PC-3 (cell line): ENCODE measurements around the gene EVC. TPM values are rescaled to one million over a fixed set of nuclear protein-coding genes. Genes with fewer than 3 reads are reported as not detected.

Source experiments
- ATAC-seq: fragments of 200-7000 bp; cut with Tn5 transposase; 2 replicates; pipeline ENCODE4 v1.9.1; 2020; ENCODE audit warnings: mild to moderate bottlenecking, moderate library complexity
- BruUV-seq: library from RNA; stranded (reverse); fragments of 400-500 nt; replicated peaks from 2 replicates; lab custom pipeline; 2021; lab: Mats Ljungman, UMichigan
- CTCF ChIA-PET: fragments of 300-600 bp; sonication (Branson Sonifier 250); formaldehyde crosslinking; loops from one replicate; lab custom pipeline; 2022; ENCODE audit warnings: antibody characterized with exemption; lab: Charles Lee
- POLR2A ChIA-PET: fragments of 300-600 bp; sonication (Branson Sonifier 250); formaldehyde crosslinking; loops from one replicate; lab custom pipeline; 2022; ENCODE audit warnings: antibody characterized with exemption; ENCODE audit not compliant: unreplicated experiment; lab: Charles Lee
- DNase-seq: peaks from one replicate; pipeline ENCODE4 v3.0.0-alpha.2; 2015
- H2AFZ ChIP-seq: fragments of 300-600 bp; sonication (generic); 2 replicates; pipeline ENCODE4 v1.6.0; 2016; ENCODE audit warnings: antibody characterized with exemption, low read length
- H3F3A ChIP-seq: fragments of 300-600 bp; sonication (generic); one replicate; pipeline ENCODE4 v1.6.0; 2017; ENCODE audit warnings: antibody characterized with exemption, low read length, control low read depth, mild to moderate bottlenecking; ENCODE audit not compliant: unreplicated experiment
- H3K27ac ChIP-seq: fragments of 300-600 bp; sonication (generic); 2 replicates; pipeline ENCODE4 v1.5.1; 2016; ENCODE audit warnings: mild to moderate bottlenecking, low read length
- H3K27me3 ChIP-seq: fragments of 300-600 bp; sonication (generic); 2 replicates; pipeline ENCODE4 v1.6.1; 2016; ENCODE audit warnings: low read length, mixed read lengths
- H3K36me3 ChIP-seq: fragments of 300-600 bp; sonication (generic); 2 replicates; pipeline ENCODE4 v1.6.1; 2016; ENCODE audit warnings: low read depth, mixed run types, low read length, mixed read lengths
- H3K4me1 ChIP-seq: fragments of 300-600 bp; sonication (generic); 2 replicates; pipeline ENCODE4 v1.5.1; 2016; ENCODE audit warnings: low read length; ENCODE audit not compliant: insufficient read depth
- H3K4me2 ChIP-seq: fragments of 300-600 bp; sonication (generic); 2 replicates; pipeline ENCODE4 v1.6.0; 2016; ENCODE audit warnings: low read length
- H3K4me3 ChIP-seq: fragments of 300-600 bp; sonication (generic); 2 replicates; pipeline ENCODE4 v1.5.1; 2016; ENCODE audit warnings: mild to moderate bottlenecking, low read length, mixed read lengths
- H3K79me2 ChIP-seq: fragments of 300-600 bp; sonication (generic); 2 replicates; pipeline ENCODE4 v1.6.1; 2017; ENCODE audit warnings: low read length, mixed read lengths
- H3K9ac ChIP-seq: fragments of 300-600 bp; sonication (generic); 2 replicates; pipeline ENCODE4 v1.6.0; 2016; ENCODE audit warnings: mild to moderate bottlenecking, low read length
- H3K9me2 ChIP-seq: fragments of 300-600 bp; sonication (generic); replicated peaks from 2 replicates; pipeline ENCODE4 v1.6.1; 2016; ENCODE audit warnings: mixed run types, low read length, mixed read lengths
- H3K9me3 ChIP-seq: fragments of 300-600 bp; sonication (generic); 2 replicates; pipeline ENCODE4 v1.6.1; 2016; ENCODE audit warnings: low read length, mixed read lengths
- H4K20me1 ChIP-seq: fragments of 300-600 bp; sonication (generic); 2 replicates; pipeline ENCODE4 v1.6.1; 2016; ENCODE audit warnings: low read length, mixed read lengths
- EZH2 ChIP-seq: fragments of 300-600 bp; sonication (generic); IDR thresholded peaks from one replicate; pipeline ENCODE4 v1.6.1; 2017; ENCODE audit warnings: antibody characterized with exemption, mild to moderate bottlenecking, low read length; ENCODE audit not compliant: unreplicated experiment
- EZH2phosphoT487 ChIP-seq: fragments of 300-600 bp; sonication (generic); IDR thresholded peaks from 2 replicates; pipeline ENCODE4 v1.6.1; 2018; ENCODE audit warnings: mild to moderate bottlenecking, antibody characterized with exemption, low read length, borderline replicate concordance
- intact Hi-C: fragments of 100-400 bp; cut with micrococcal nuclease; formaldehyde crosslinking; loops from 2 replicates; pipeline ENCODE4 v1.9.0; 2023
- total RNA-seq: library from RNA; depleted of rRNA; stranded (reverse); fragments of >200 nt; gene quantifications from 2 replicates; pipeline ENCODE4 v1.2.3, GENCODE V29; 2014
- TF ChIP-seq, protein P1 (sequence below): fragments of 300-600 bp; sonication (generic); conservative IDR thresholded peaks from 2 replicates; pipeline ENCODE4 v1.5.1; 2017; ENCODE audit warnings: antibody characterized with exemption, low read depth, mild to moderate bottlenecking, low read length

The EVC gene
- total RNA-seq, 1 experiment from 2014 or later: 22.7 TPM

DNA sequence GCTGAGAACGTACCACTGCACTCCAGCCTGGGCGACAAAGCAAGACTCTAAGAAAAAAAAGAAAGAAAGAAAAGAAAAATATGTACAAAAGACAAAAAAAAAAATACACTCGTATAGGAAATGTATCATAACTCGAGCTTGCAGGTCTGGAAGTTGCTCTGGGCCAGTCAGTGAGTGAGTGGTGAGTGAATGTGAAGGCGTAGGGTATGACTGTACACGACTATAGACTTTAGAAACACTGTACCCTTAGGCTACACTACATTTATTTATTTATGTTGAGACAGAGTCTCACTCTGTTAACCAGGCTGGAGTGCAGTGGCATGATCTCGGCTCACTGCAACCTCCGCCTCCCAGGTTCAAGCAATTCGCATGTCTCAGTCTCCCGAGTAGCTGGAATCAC is 32.0 kb upstream of the EVC start:
- no peaks in the 10 kb centered on the region for H3K9me2 ChIP-seq
- H3K36me3 ChIP-seq: no peaks in the 10 kb centered on the region
- DNase-seq (peak; percentile 64), ATAC-seq (peak; percentile 81)
- no peaks in the 10 kb centered on the region; the same call in 1 of the 2 replicates for H3K4me1 ChIP-seq
- CTCF ChIA-PET: no interaction called here
- H2AFZ ChIP-seq: no peak overlapping the region
- POLR2A ChIA-PET: no interaction called here
- no peak overlapping the region for H3K4me2 ChIP-seq
- no TSS peak for BruUV-seq
- no peaks in the 10 kb centered on the region for H3K9me3 ChIP-seq
- H3K4me3 ChIP-seq: no peak overlapping the region
- TF ChIP-seq, protein P1, sequence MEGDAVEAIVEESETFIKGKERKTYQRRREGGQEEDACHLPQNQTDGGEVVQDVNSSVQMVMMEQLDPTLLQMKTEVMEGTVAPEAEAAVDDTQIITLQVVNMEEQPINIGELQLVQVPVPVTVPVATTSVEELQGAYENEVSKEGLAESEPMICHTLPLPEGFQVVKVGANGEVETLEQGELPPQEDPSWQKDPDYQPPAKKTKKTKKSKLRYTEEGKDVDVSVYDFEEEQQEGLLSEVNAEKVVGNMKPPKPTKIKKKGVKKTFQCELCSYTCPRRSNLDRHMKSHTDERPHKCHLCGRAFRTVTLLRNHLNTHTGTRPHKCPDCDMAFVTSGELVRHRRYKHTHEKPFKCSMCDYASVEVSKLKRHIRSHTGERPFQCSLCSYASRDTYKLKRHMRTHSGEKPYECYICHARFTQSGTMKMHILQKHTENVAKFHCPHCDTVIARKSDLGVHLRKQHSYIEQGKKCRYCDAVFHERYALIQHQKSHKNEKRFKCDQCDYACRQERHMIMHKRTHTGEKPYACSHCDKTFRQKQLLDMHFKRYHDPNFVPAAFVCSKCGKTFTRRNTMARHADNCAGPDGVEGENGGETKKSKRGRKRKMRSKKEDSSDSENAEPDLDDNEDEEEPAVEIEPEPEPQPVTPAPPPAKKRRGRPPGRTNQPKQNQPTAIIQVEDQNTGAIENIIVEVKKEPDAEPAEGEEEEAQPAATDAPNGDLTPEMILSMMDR: no peak
- TF ChIP-seq EZH2phosphoT487 (no peak), EZH2 (no peak)
- 0 out of 2 replicates have a peak overlapping the region, but pooled peaks have one; percentile 23 for H3K27ac ChIP-seq
- intact Hi-C loops: no loop called here
- no peaks in the 10 kb centered on the region for H4K20me1 ChIP-seq
- H3K27me3 ChIP-seq: no peaks in the 10 kb centered on the region
- H3K9ac ChIP-seq: no peak overlapping the region
- no peaks in the 10 kb centered on the region for H3K79me2 ChIP-seq
- H3F3A ChIP-seq: no peaks in the 10 kb centered on the region

DNA sequence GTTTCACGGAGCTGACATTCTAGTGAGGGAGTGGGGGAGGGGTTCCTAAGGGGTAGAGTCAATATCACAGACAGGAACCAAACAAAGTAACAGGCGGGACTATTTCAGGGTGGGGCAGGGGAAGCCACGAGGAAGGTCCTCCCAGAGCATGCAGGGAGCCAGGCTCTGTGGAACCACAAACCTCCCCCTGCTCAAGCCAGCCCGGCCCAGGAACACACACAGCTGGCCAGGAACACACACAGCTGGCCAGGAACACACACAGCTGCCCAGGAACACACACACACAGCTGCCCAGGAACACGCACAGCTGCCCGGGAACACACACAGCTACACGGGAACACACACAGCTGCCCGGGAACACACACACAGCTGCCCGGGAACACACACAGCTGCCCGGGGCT is 27.4 kb upstream of the EVC start:
- Histone ChIP-seq H3K9me2 (no peaks in the 10 kb centered on the region), H3K4me3 (no peak overlapping the region), H3K79me2 (no peaks in the 10 kb centered on the region), H3K9me3 (no peaks in the 10 kb centered on the region), H4K20me1 (no peaks in the 10 kb centered on the region), H3F3A (no peaks in the 10 kb centered on the region), H3K36me3 (no peaks in the 10 kb centered on the region), H3K9ac (no peak overlapping the region), H2AFZ (no peak overlapping the region), H3K4me1 (no peaks in the 10 kb centered on the region; the same call in 1 of the 2 replicates), H3K27me3 (no peaks in the 10 kb centered on the region), H3K27ac (no peak overlapping the region), H3K4me2 (no peak overlapping the region)
- DNase-seq: no peak
- no peak for ATAC-seq
- CTCF ChIA-PET: no interaction called here
- intact Hi-C loops: no loop called here
- BruUV-seq: no TSS peak
- TF ChIP-seq EZH2phosphoT487: no peak
- TF ChIP-seq, protein P1: no peak
- no peak for TF ChIP-seq EZH2
- POLR2A ChIA-PET: no interaction called here

DNA sequence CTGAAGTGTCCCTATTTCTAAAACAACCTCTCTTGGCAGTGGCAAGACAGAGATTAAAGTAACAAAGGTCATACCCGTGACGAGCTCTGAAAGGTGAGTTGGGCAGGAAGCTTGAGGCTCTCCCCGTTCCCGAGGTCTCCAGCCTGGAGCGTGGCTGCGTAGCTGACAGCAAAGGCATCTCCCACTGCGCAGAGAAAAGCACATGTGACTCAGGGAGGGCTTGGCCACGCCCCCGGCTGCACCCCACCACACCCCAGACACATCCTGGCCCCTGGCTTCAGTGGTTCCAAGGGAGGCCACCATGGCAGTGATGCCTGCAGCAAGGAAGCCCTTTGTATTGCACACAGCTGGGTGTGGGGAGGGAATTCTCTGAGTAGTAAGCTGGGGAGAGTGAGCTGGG is 25.7 kb upstream of the EVC start:
- intact Hi-C loops: no loop called here

More for the DNA sequence above, 25.7 kb upstream of the EVC start:
- DNase-seq (no peak), ATAC-seq (no peak)
- Histone ChIP-seq H3K27ac (no peak overlapping the region), H2AFZ (no peak overlapping the region), H3K9me3 (no peaks in the 10 kb centered on the region), H3K4me3 (no peak overlapping the region), H3K9me2 (no peaks in the 10 kb centered on the region), H3K27me3 (no peaks in the 10 kb centered on the region), H3K36me3 (no peaks in the 10 kb centered on the region), H3K4me1 (no peaks in the 10 kb centered on the region), H3K9ac (no peak overlapping the region), H3K4me2 (no peak overlapping the region), H4K20me1 (no peaks in the 10 kb centered on the region), H3F3A (no peaks in the 10 kb centered on the region), H3K79me2 (no peaks in the 10 kb centered on the region)
- no peak for TF ChIP-seq EZH2
- TF ChIP-seq, protein P1: no peak
- no peak for TF ChIP-seq EZH2phosphoT487
- no TSS peak for BruUV-seq
- ChIA-PET CTCF (no interaction called here), POLR2A (no interaction called here)
